RPMI8226 (cell line): Measurements from ENCODE around the gene DACT2.
"Not testable (repeated sequence)": the region's sequence is repeated elsewhere in the genome, so short reads cannot be mapped to it uniquely, and the experiment has no call there.

Experiments
- DNase-seq: peaks from one replicate; pipeline ENCODE4 v3.0.0-alpha.2; 2015

Gene DACT2

GRCh38 chr6:168319279-168320111 lies at the start of gene DACT2:
DACT2 (minus strand) TSS chr6:168319777; CDS start chr6:168319633, 144 bp downstream.
- DNase-seq: no peak

- no peak for DNase-seq
These were observed 49.4 kb upstream of the DACT2 start for GRCh38 chr6:168368936-168369335.

- DNase-seq: no peak
These were observed 48.7 kb upstream of the DACT2 start for GRCh38 chr6:168368066-168368820.

GRCh38 chr6:168367285-168367751 lies 47.7 kb upstream of the DACT2 start:
- DNase-seq: no peak

GRCh38 chr6:168366473-168366872 lies 46.9 kb upstream of the DACT2 start:
- DNase-seq: no peak

GRCh38 chr6:168365422-168366165 lies 46.0 kb upstream of the DACT2 start:
- DNase-seq: no peak

GRCh38 chr6:168364793-168365421 lies 45.3 kb upstream of the DACT2 start:
- DNase-seq: no peak

- no peak for DNase-seq
These were observed 44.5 kb upstream of the DACT2 start for GRCh38 chr6:168363811-168364792.

- DNase-seq: no peak
These were observed 43.7 kb upstream of the DACT2 start for GRCh38 chr6:168363302-168363701.

- no peak for DNase-seq
These were observed 42.9 kb upstream of the DACT2 start for GRCh38 chr6:168362276-168362990.

- DNase-seq: no peak
These were observed 42.2 kb upstream of the DACT2 start for GRCh38 chr6:168361766-168362165.

- no peak for DNase-seq
These were observed 40.2 kb upstream of the DACT2 start for GRCh38 chr6:168359794-168360193.

- DNase-seq: no peak
These were observed 39.4 kb upstream of the DACT2 start for GRCh38 chr6:168358842-168359420.

GRCh38 chr6:168356872-168357271 lies 37.3 kb upstream of the DACT2 start:
- DNase-seq: not testable (repeated sequence)

- DNase-seq: peak; percentile 69
These were observed 36.3 kb upstream of the DACT2 start for GRCh38 chr6:168355716-168356522.

- no peak for DNase-seq
These were observed 34.8 kb upstream of the DACT2 start for GRCh38 chr6:168354338-168354737.

GRCh38 chr6:168353041-168353440 lies 33.5 kb upstream of the DACT2 start:
- DNase-seq: no peak

- DNase-seq: no peak
These were observed 32.5 kb upstream of the DACT2 start for GRCh38 chr6:168352096-168352495.

- no peak for DNase-seq
These were observed 30.2 kb upstream of the DACT2 start for GRCh38 chr6:168349718-168350210.
